Measurements from ENCODE around the gene TP63. TPM values are rescaled to one million over a fixed set of nuclear protein-coding genes. Genes with fewer than 3 reads are reported as not detected.
A peak's percentile ranks its signal among the peaks of the same experiment; 100 is the strongest.

TP63 gene
- polyA plus RNA-seq, 5 donors, result 0.28 to 1.1 (median 0.51) TPM

- no peak for DNase-seq
Measured at GRCh38 chr3:189683546-189684255, 52.5 kb downstream of the TP63 start.

GRCh38 chr3:189684317-189684716, 53.1 kb downstream of the TP63 start:
- DNase-seq, result no peak

- DNase-seq, result no peak
Measured at GRCh38 chr3:189685291-189685690, 54.1 kb downstream of the TP63 start.

GRCh38 chr3:189685860-189686259, 54.7 kb downstream of the TP63 start:
- DNase-seq, result no peak

- DNase-seq, result no peak
Measured at GRCh38 chr3:189687475-189687874, 56.3 kb downstream of the TP63 start.

GRCh38 chr3:189688262-189688661, 57.1 kb downstream of the TP63 start:
- DNase-seq, result no peak

GRCh38 chr3:189689625-189690024, 58.4 kb downstream of the TP63 start:
- no peak for DNase-seq

- DNase-seq, result no peak
Measured at GRCh38 chr3:189690237-189690636, 59.0 kb downstream of the TP63 start.

GRCh38 chr3:189690672-189691071, 59.5 kb downstream of the TP63 start:
- no peak for DNase-seq

GRCh38 chr3:189695400-189695799, 64.2 kb downstream of the TP63 start:
- DNase-seq, result no peak

GRCh38 chr3:189698811-189699210, 67.6 kb downstream of the TP63 start:
- no peak for DNase-seq

GRCh38 chr3:189699885-189700284, 68.7 kb downstream of the TP63 start:
- no peak for DNase-seq

GRCh38 chr3:189702066-189702646, 71.0 kb downstream of the TP63 start:
- DNase-seq, result no peak

- DNase-seq, result no peak
Measured at GRCh38 chr3:189703865-189704264, 72.7 kb downstream of the TP63 start.

- DNase-seq, result no peak
Measured at GRCh38 chr3:189708375-189708774, 77.2 kb downstream of the TP63 start.

GRCh38 chr3:189710620-189711402, 79.6 kb downstream of the TP63 start:
- DNase-seq, result peak; percentile 78 to 83

GRCh38 chr3:189712906-189713483, 81.8 kb downstream of the TP63 start:
- DNase-seq, result no peak

GRCh38 chr3:189714991-189715961, 84.1 kb downstream of the TP63 start:
- no peak for DNase-seq

- no peak for DNase-seq
Measured at GRCh38 chr3:189718215-189718614, 87.0 kb downstream of the TP63 start.

- DNase-seq, result no peak
Measured at GRCh38 chr3:189720736-189721417, 89.7 kb downstream of the TP63 start.

Measured in right lung (tissue), 5 donors.